Measurements from ENCODE around the gene C1QTNF8. TPM values are rescaled to one million over a fixed set of nuclear protein-coding genes. Genes with fewer than 3 reads are reported as not detected.

C1QTNF8 gene
- total RNA-seq, 1 experiment from 2014 or later, result not detected

- intact Hi-C loops (cut with micrococcal nuclease; ENCODE audit: unreplicated experiment), result no loop called here
- Histone ChIP-seq H3K9me3 (ENCODE audit: insufficient read depth, low read depth) (no peaks in the 10 kb centered on the region), H3K79me2 (ENCODE audit: low read depth) (no peaks in the 10 kb centered on the region), H3K4me1 (replicated peaks; ENCODE audit: insufficient read depth) (no peaks in the 10 kb centered on the region), H3K27ac (no peak overlapping the region), H3K4me2 (no peak overlapping the region), H2AFZ (no peak overlapping the region), H4K20me1 (ENCODE audit: insufficient read depth) (no peaks in the 10 kb centered on the region; the same call in 1 of the 2 replicates), H3K36me3 (ENCODE audit: low read depth) (no peaks in the 10 kb centered on the region), H3K9me2 (ENCODE audit: insufficient read depth) (no peaks in the 10 kb centered on the region), H3F3A (ENCODE audit: insufficient read depth, low read depth) (no peaks in the 10 kb centered on the region), H3K4me3 (no peak overlapping the region), H3K27me3 (ENCODE audit: insufficient read depth, low read depth) (peaks cover 44% of the 10 kb centered on the region)
- no TSS peak for BruUV-seq (replicated peaks)
- TF ChIP-seq CTCF (conservative IDR thresholded peaks at IDR 0.05), result no peak
- TF ChIP-seq EZH2 (IDR thresholded peaks at IDR 0.05; ENCODE audit: low read depth), result no peak
- POLR2A ChIA-PET (ENCODE audit: unreplicated experiment), result no interaction called here
- CTCF ChIA-PET, result no interaction called here
- no peak for DNase-seq
Observed at GRCh38 chr16:1097800-1098199, 1.8 kb upstream of the C1QTNF8 start.

- no peak for DNase-seq
- H3K9me3 ChIP-seq (ENCODE audit: insufficient read depth, low read depth), result no peaks in the 10 kb centered on the region
- no peaks in the 10 kb centered on the region; the same call in 1 of the 2 replicates for H4K20me1 ChIP-seq (ENCODE audit: insufficient read depth)
- no peak overlapping the region for H2AFZ ChIP-seq
- CTCF ChIA-PET, result no interaction called here
- no peaks in the 10 kb centered on the region for H3K79me2 ChIP-seq (ENCODE audit: low read depth)
- no peak overlapping the region for H3K4me2 ChIP-seq
- POLR2A ChIA-PET (ENCODE audit: unreplicated experiment), result no interaction called here
- H3K27me3 ChIP-seq (ENCODE audit: insufficient read depth, low read depth), result peaks cover 44% of the 10 kb centered on the region
- H3K36me3 ChIP-seq (ENCODE audit: low read depth), result no peaks in the 10 kb centered on the region
- TF ChIP-seq CTCF (conservative IDR thresholded peaks at IDR 0.05) (no peak), EZH2 (IDR thresholded peaks at IDR 0.05; ENCODE audit: low read depth) (no peak)
- H3K4me3 ChIP-seq, result no peak overlapping the region
- BruUV-seq (replicated peaks), result no TSS peak
- no peaks in the 10 kb centered on the region for H3K4me1 ChIP-seq (replicated peaks; ENCODE audit: insufficient read depth)
- H3K27ac ChIP-seq, result no peak overlapping the region
- intact Hi-C loops (cut with micrococcal nuclease; ENCODE audit: unreplicated experiment), result no loop called here
- no peaks in the 10 kb centered on the region for H3F3A ChIP-seq (ENCODE audit: insufficient read depth, low read depth)
- no peaks in the 10 kb centered on the region for H3K9me2 ChIP-seq (ENCODE audit: insufficient read depth)
Observed at GRCh38 chr16:1097156-1097555, 1.1 kb upstream of the C1QTNF8 start.

- no peak overlapping the region for H3K4me3 ChIP-seq
- H3K4me1 ChIP-seq (replicated peaks; ENCODE audit: insufficient read depth), result no peaks in the 10 kb centered on the region
- no peaks in the 10 kb centered on the region for H3K79me2 ChIP-seq (ENCODE audit: low read depth)
- no peak overlapping the region for H3K4me2 ChIP-seq
- H2AFZ ChIP-seq, result no peak overlapping the region
- no peaks in the 10 kb centered on the region for H3K9me2 ChIP-seq (ENCODE audit: insufficient read depth)
- H3K9me3 ChIP-seq (ENCODE audit: insufficient read depth, low read depth), result no peaks in the 10 kb centered on the region
- POLR2A ChIA-PET (ENCODE audit: unreplicated experiment), result no interaction called here
- H3K27ac ChIP-seq, result no peak overlapping the region
- CTCF ChIA-PET, result no interaction called here
- no peaks in the 10 kb centered on the region for H3F3A ChIP-seq (ENCODE audit: insufficient read depth, low read depth)
- H4K20me1 ChIP-seq (ENCODE audit: insufficient read depth), result no peaks in the 10 kb centered on the region; the same call in 1 of the 2 replicates
- DNase-seq, result no peak
- no peaks in the 10 kb centered on the region for H3K36me3 ChIP-seq (ENCODE audit: low read depth)
- BruUV-seq (replicated peaks), result no TSS peak
- H3K27me3 ChIP-seq (ENCODE audit: insufficient read depth, low read depth), result peaks cover 47% of the 10 kb centered on the region
- TF ChIP-seq CTCF (conservative IDR thresholded peaks at IDR 0.05), result no peak
- TF ChIP-seq EZH2 (IDR thresholded peaks at IDR 0.05; ENCODE audit: low read depth), result no peak
- intact Hi-C loops (cut with micrococcal nuclease; ENCODE audit: unreplicated experiment), result no loop called here
Observed at GRCh38 chr16:1095450-1096168, 435 bp downstream of the C1QTNF8 start.

Measured in PC-9 (cell line).